MM.1S (cell line): ENCODE measurements around the gene NFKBIE.

Experiments used
- CTCF ChIP-seq: fragments of 300-600 bp; sonication (generic); IDR thresholded peaks from 2 replicates; pipeline ENCODE4 v1.5.1; 2016; ENCODE audit warnings: antibody characterized with exemption, low read length, mixed read lengths
- EZH2 ChIP-seq: fragments of 300-600 bp; sonication (generic); optimal IDR thresholded peaks from 2 replicates; pipeline ENCODE3; 2017; ENCODE audit warnings: low read depth, mild to moderate bottlenecking, antibody characterized with exemption, low read length, mixed read lengths

- TF ChIP-seq EZH2, result no peak
- no peak for TF ChIP-seq CTCF
Measured at GRCh38 chr6:44248579-44248978, 16.8 kb downstream of the NFKBIE start.
